Stimulated activated CD4-positive, alpha-beta T cell treated with anti-CD3 and anti-CD28 coated beads, TNF-alpha, amount 100 ng/mL, for 48 hours (primary cell): Measurements from ENCODE around the gene ATF6.
A peak's percentile ranks its signal among the peaks of the same experiment; 100 is the strongest.
"Not testable (repeated sequence)": the region's sequence is repeated elsewhere in the genome, so short reads cannot be mapped to it uniquely, and the experiment has no call there.

Experiments used
- DNase-seq, 3 donors: peaks; one replicate each; pipeline ENCODE4 v3.0.0-alpha.2; 2020; ENCODE audit warnings: low read depth in 3 of 3

ATF6 gene

GRCh38 chr1:161766102-161766981 lies at the start of gene ATF6:
ATF6 (plus strand) TSS chr1:161766320; CDS start chr1:161766361, 41 bp downstream.
- DNase-seq = peak; percentile 54 to 72 (median 69)

- DNase-seq = no peak
Observed at GRCh38 chr1:161718559-161719324, 47.4 kb upstream of the ATF6 start.

GRCh38 chr1:161719325-161719611 lies 46.9 kb upstream of the ATF6 start:
- no peak for DNase-seq

- DNase-seq = no peak
Observed at GRCh38 chr1:161720422-161720821, 45.7 kb upstream of the ATF6 start.

- no peak for DNase-seq
Observed at GRCh38 chr1:161720956-161721737, 45.0 kb upstream of the ATF6 start, which contains the start of gene FCRLB. FCRLB (plus strand) TSS chr1:161721544; CDS start chr1:161722673, 1,129 bp downstream.

- no peak for DNase-seq
Observed at GRCh38 chr1:161721738-161722343, 44.3 kb upstream of the ATF6 start.

- no peak for DNase-seq
Observed at GRCh38 chr1:161722406-161722805, 43.7 kb upstream of the ATF6 start.

GRCh38 chr1:161723459-161724141 lies 42.5 kb upstream of the ATF6 start:
- DNase-seq = no peak

- DNase-seq = not testable (repeated sequence)
Observed at GRCh38 chr1:161725258-161725907, 40.7 kb upstream of the ATF6 start.

GRCh38 chr1:161725908-161726472 lies 40.1 kb upstream of the ATF6 start:
- DNase-seq = no peak

GRCh38 chr1:161726473-161727255 lies 39.5 kb upstream of the ATF6 start:
- DNase-seq = peak in 2 of 3 donors; percentile 30 to 59

- no peak for DNase-seq
Observed at GRCh38 chr1:161727256-161727924, 38.7 kb upstream of the ATF6 start.

GRCh38 chr1:161728376-161729226 lies 37.5 kb upstream of the ATF6 start:
- no peak for DNase-seq

- peak in 1 of 3 donors; percentile 31 for DNase-seq
Observed at GRCh38 chr1:161730050-161730564, 36.0 kb upstream of the ATF6 start.

- no peak for DNase-seq
Observed at GRCh38 chr1:161731241-161731640, 34.9 kb upstream of the ATF6 start.

GRCh38 chr1:161731981-161732718 lies 34.0 kb upstream of the ATF6 start:
- DNase-seq = no peak

GRCh38 chr1:161733526-161733925 lies 32.6 kb upstream of the ATF6 start:
- DNase-seq = no peak
